MCF 10A (cell line): Measurements from ENCODE around the gene SERPINA1. TPM values are rescaled to one million over a fixed set of nuclear protein-coding genes. Genes with fewer than 3 reads are reported as not detected.

Experiments
- BruUV-seq: library from RNA; stranded (reverse); fragments of 400-500 nt; replicated peaks from 2 replicates; lab custom pipeline; 2021; lab: Mats Ljungman, UMichigan
- CTCF ChIA-PET: fragments of 300-600 bp; sonication (Branson Sonifier 250); formaldehyde crosslinking; extraction: SDS; loops from one replicate; lab custom pipeline; 2021; ENCODE audit warnings: antibody characterized with exemption, inconsistent platforms; lab: Yijun Ruan, JAX
- POLR2A ChIA-PET: fragments of 300-600, 350-650 bp; sonication (Branson Sonifier 250); formaldehyde crosslinking; extraction: SDS; loops from one replicate; lab custom pipeline; 2020; ENCODE audit warnings: antibody characterized with exemption, inconsistent platforms; lab: Yijun Ruan, JAX
- DNase-seq: peaks from one replicate; pipeline ENCODE4 v3.0.0-alpha.2; 2018; ENCODE audit not compliant: unreplicated experiment
- H3K27ac Mint-ChIP-seq: one replicate; pipeline ENCODE4 v1.8.0; 2022; ENCODE audit warnings: mild to moderate bottlenecking, low read depth, mixed read lengths; ENCODE audit not compliant: unreplicated experiment
- H3K27me3 Mint-ChIP-seq: one replicate; pipeline ENCODE4 v1.8.0; 2022; ENCODE audit warnings: mixed read lengths; ENCODE audit not compliant: insufficient read depth, unreplicated experiment
- H3K36me3 Mint-ChIP-seq: one replicate; pipeline ENCODE4 v1.8.0; 2022; ENCODE audit warnings: mild to moderate bottlenecking, moderate library complexity, mixed read lengths; ENCODE audit not compliant: insufficient read depth, unreplicated experiment
- H3K4me1 Mint-ChIP-seq: one replicate; pipeline ENCODE4 v1.8.0; 2022; ENCODE audit warnings: mixed read lengths; ENCODE audit not compliant: insufficient read depth, unreplicated experiment
- H3K4me3 Mint-ChIP-seq: one replicate; pipeline ENCODE4 v1.8.0; 2022; ENCODE audit warnings: mild to moderate bottlenecking, moderate library complexity, mixed read lengths; ENCODE audit not compliant: unreplicated experiment
- H3K9me3 Mint-ChIP-seq: one replicate; pipeline ENCODE4 v1.8.0; 2022; ENCODE audit warnings: mixed read lengths; ENCODE audit not compliant: unreplicated experiment
- intact Hi-C: fragments of 100-400 bp; cut with micrococcal nuclease; formaldehyde crosslinking; loops from 2 replicates; pipeline ENCODE4 v1.14.1; 2022
- total RNA-seq: library from RNA; stranded (reverse); gene quantifications from 2 replicates; pipeline ENCODE4 v1.2.3, GENCODE V29; 2022
- TF ChIP-seq, protein P1 (sequence below): fragments of 200-600 bp; IDR thresholded peaks from one replicate; pipeline ENCODE4 v1.8.0; 2022; ENCODE audit warnings: antibody characterized with exemption, mild to moderate bottlenecking; ENCODE audit not compliant: unreplicated experiment

Gene SERPINA1
- total RNA-seq, 1 experiment from 2014 or later: 42.5 TPM

DNA sequence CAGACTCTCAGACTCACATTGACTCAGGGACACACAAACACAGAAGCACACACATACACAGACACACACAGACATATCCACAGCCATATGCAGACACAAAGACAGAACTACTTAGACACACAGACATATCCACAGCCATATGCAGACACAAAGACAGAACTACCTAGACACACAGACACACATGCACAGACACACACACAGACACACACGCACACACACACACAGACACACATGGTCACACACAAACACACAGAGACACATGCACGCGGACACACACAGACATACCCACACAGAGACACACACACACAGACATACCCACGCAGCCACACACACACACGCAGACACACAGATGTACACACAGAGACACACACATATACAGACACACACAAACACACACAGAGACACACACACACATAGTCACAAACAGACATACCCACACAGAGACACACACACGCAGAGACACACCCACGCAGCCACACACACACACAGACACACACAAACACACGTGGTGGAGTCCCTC is 25.7 kb downstream of the SERPINA1 start:
- no TSS peak for BruUV-seq
- ChIA-PET POLR2A (no interaction called here), CTCF (no interaction called here)
- Mint-ChIP-seq H3K27ac (no peak overlapping the region), H3K4me1 (peaks cover 15% of the 10 kb centered on the region), H3K27me3 (no peaks in the 10 kb centered on the region), H3K4me3 (no peak overlapping the region), H3K9me3 (no peaks in the 10 kb centered on the region), H3K36me3 (no peaks in the 10 kb centered on the region)
- no peak for DNase-seq
- TF ChIP-seq, protein P1, sequence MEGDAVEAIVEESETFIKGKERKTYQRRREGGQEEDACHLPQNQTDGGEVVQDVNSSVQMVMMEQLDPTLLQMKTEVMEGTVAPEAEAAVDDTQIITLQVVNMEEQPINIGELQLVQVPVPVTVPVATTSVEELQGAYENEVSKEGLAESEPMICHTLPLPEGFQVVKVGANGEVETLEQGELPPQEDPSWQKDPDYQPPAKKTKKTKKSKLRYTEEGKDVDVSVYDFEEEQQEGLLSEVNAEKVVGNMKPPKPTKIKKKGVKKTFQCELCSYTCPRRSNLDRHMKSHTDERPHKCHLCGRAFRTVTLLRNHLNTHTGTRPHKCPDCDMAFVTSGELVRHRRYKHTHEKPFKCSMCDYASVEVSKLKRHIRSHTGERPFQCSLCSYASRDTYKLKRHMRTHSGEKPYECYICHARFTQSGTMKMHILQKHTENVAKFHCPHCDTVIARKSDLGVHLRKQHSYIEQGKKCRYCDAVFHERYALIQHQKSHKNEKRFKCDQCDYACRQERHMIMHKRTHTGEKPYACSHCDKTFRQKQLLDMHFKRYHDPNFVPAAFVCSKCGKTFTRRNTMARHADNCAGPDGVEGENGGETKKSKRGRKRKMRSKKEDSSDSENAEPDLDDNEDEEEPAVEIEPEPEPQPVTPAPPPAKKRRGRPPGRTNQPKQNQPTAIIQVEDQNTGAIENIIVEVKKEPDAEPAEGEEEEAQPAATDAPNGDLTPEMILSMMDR: no peak
- intact Hi-C loops: no loop called here

DNA sequence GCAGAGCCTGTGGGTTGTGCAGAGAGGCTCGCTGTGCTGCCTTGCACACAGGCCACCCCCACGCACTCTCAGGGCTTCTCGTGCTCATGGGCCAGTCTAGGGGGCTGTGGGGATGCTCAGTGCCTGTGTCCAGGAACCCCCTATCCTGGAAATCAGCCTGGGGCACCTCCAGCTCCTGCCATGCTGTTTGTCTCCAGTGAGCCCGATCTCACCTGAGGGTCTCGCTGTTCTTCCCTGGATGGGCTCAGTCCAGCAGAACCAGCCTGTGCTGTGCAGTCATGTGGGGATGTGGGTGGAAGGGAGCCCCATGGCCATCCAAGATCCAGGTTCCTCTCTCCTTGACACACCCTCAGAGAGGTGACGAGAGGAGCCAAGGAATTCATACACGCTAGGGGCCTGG is 26.7 kb downstream of the SERPINA1 start:
- TF ChIP-seq, protein P1: no peak
- intact Hi-C loops: no loop called here
- Mint-ChIP-seq H3K36me3 (no peaks in the 10 kb centered on the region), H3K4me3 (no peak overlapping the region), H3K4me1 (peaks cover 17% of the 10 kb centered on the region), H3K27me3 (no peaks in the 10 kb centered on the region), H3K9me3 (no peaks in the 10 kb centered on the region), H3K27ac (no peak overlapping the region)
- CTCF ChIA-PET: no interaction called here
- BruUV-seq: no TSS peak
- no peak for DNase-seq
- POLR2A ChIA-PET: no interaction called here

DNA sequence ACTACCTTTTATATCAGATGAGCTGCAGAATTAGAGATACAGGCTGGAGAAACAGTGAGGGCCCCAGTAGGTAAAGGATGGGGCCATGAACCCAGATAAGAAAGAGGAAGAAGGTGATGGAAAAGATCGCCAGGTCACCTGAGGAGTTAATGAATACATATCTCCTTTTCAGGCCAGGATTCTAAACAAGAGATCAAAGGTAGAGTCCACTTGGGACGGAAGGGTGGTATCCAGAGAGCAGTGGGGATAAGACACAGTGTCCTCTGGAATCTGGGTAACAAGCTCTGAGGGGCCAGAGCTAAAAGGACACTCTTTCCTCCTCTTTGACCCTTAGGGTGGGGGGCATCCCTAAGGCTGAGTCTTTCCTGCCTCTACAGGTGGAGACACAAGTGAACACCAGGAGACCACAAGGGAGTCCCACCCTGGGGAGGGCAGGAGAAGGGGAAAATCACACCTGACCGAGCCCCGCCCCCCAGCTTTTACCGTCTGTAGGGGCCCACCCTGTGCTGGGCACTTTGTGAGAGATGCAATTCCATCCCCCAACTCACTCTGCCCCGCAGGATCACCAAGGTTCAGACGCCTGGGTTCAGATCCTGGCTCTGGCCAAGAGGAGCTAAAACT is 27.3 kb downstream of the SERPINA1 start:
- no peak for DNase-seq
- POLR2A ChIA-PET: no interaction called here
- H3K27ac Mint-ChIP-seq: no peak overlapping the region
- TF ChIP-seq, protein P1: no peak
- intact Hi-C loops: no loop called here
- no TSS peak for BruUV-seq
- no peaks in the 10 kb centered on the region for H3K27me3 Mint-ChIP-seq
- peaks cover 17% of the 10 kb centered on the region for H3K4me1 Mint-ChIP-seq
- CTCF ChIA-PET: no interaction called here
- H3K9me3 Mint-ChIP-seq: no peaks in the 10 kb centered on the region
- no peaks in the 10 kb centered on the region for H3K36me3 Mint-ChIP-seq
- no peak overlapping the region for H3K4me3 Mint-ChIP-seq

DNA sequence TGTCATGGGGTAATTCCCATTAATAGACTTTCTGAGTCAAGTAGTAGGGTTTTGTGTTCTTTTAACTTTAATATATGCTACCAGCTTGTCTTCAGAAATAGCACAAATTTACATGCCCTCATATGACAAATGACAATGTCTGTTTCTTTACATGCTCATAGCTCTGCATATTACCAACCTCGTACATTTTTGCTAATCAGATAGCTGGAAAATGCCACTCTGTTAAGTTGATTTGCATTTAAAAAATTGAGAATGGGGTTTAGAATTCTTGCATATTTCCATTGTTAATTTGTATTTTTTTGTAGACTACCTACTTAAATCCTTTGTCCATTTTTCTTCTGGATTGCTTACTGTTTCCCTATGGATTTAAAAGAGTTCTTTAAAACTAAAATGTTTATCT is 31.2 kb downstream of the SERPINA1 start:
- intact Hi-C loops: no loop called here
- ChIA-PET CTCF (interaction anchor here (0.7 to 1.3 kb wide), 2 partner anchors 129 to 725 kb away, joined by 3 to 4 read pairs; no protein-coding TSS in a partner anchor), POLR2A (interaction anchor here (1.1 to 1.3 kb wide), 2 partner anchors 10 to 11 kb away, joined by 3 to 4 read pairs; no protein-coding TSS in a partner anchor)
- Mint-ChIP-seq H3K4me1 (peaks cover 17% of the 10 kb centered on the region), H3K27ac (no peak overlapping the region), H3K4me3 (no peak overlapping the region), H3K9me3 (peaks cover 4% of the 10 kb centered on the region), H3K36me3 (no peaks in the 10 kb centered on the region), H3K27me3 (no peaks in the 10 kb centered on the region)
- BruUV-seq: no TSS peak
- TF ChIP-seq, protein P1: no peak
- DNase-seq: no peak
